Fibroblast of lung (primary cell): ENCODE results near the gene PTPN7. TPM values are rescaled to one million over a fixed set of nuclear protein-coding genes. Genes with fewer than 3 reads are reported as not detected.

ENCODE experiments used
- DNase-seq, 2 donors: peaks; one replicate each; pipeline versions ENCODE4 v3.0.0 to v3.0.0-alpha.2; 2010; ENCODE audit warnings: low read depth in 2 of 2
- H2AFZ ChIP-seq: 2 replicates; pipeline ENCODE4 v1.5.1; 2012; ENCODE audit warnings: low read length, control low read depth, inconsistent platforms
- H3K27ac ChIP-seq: 2 replicates; pipeline ENCODE4 v1.5.1; 2011; ENCODE audit warnings: low read length, control low read depth; ENCODE audit not compliant: insufficient read depth
- H3K27me3 ChIP-seq: 2 replicates; pipeline ENCODE4 v1.5.1; 2011; ENCODE audit warnings: mild to moderate bottlenecking, low read length; ENCODE audit not compliant: control insufficient read depth, insufficient read depth
- H3K36me3 ChIP-seq: 2 replicates; pipeline ENCODE4 v1.5.1; 2011; ENCODE audit warnings: low read length; ENCODE audit not compliant: control insufficient read depth, insufficient read depth
- H3K4me1 ChIP-seq: 2 replicates; pipeline ENCODE4 v1.5.1; 2011; ENCODE audit warnings: low read length; ENCODE audit not compliant: control insufficient read depth, insufficient read depth; ENCODE audit errors: extremely low read depth
- H3K4me2 ChIP-seq: 2 replicates; pipeline ENCODE4 v1.5.1; 2011; ENCODE audit warnings: low read length, control low read depth; ENCODE audit not compliant: insufficient read depth; ENCODE audit errors: extremely low read depth
- H3K4me3 ChIP-seq, 4 experiments: fragments of 200-600 bp in 1 of 4; sonication (generic) in 1 of 4; replicated peaks in 1 of 4; 2 replicates each; pipeline ENCODE4 v1.5.1; 2011 to 2016; ENCODE audit warnings: low read length in 4 of 4, low read depth in 3 of 4, mild to moderate bottlenecking in 3 of 4, control low read depth in 2 of 4, inconsistent platforms in 1 of 4, mixed read lengths in 1 of 4; ENCODE audit not compliant: insufficient read depth in 1 of 4; ENCODE audit errors: control extremely low read depth in 1 of 4
- H3K79me2 ChIP-seq: 2 replicates; pipeline ENCODE4 v1.5.1; 2012; ENCODE audit warnings: mild to moderate bottlenecking, low read length, inconsistent platforms; ENCODE audit not compliant: control insufficient read depth, insufficient read depth
- H3K9ac ChIP-seq: 2 replicates; pipeline ENCODE4 v1.5.1; 2011; ENCODE audit warnings: mild to moderate bottlenecking, low read length, control low read depth; ENCODE audit not compliant: insufficient read depth
- H3K9me3 ChIP-seq: 2 replicates; pipeline ENCODE4 v1.5.1; 2012; ENCODE audit warnings: low read depth, low read length; ENCODE audit not compliant: control insufficient read depth, insufficient read depth
- H4K20me1 ChIP-seq: 2 replicates; pipeline ENCODE4 v1.5.1; 2011; ENCODE audit warnings: low read length; ENCODE audit not compliant: control insufficient read depth, insufficient read depth; ENCODE audit errors: extremely low read depth
- EZH2 ChIP-seq: IDR thresholded peaks from 2 replicates; pipeline ENCODE4 v1.5.1; 2012; ENCODE audit warnings: low read length, control low read depth, mild to moderate bottlenecking; ENCODE audit errors: missing control alignments
- polyA plus RNA-seq, 2 donors: library from polyadenylated mRNA; depleted of rRNA in 1 of 2; stranded (reverse) in 1 of 2; unstranded in 1 of 2; fragments of >200 nt; gene quantifications; 2 replicates each; pipeline ENCODE4 v1.2.1, GENCODE V29; 2011 to 2012; ENCODE audit warnings: missing spikeins in 1 of 2
- total RNA-seq: library from RNA; depleted of rRNA; stranded (reverse); fragments of >200 nt; gene quantifications from 2 replicates; pipeline ENCODE4 v1.2.1, GENCODE V29; 2014
- TF ChIP-seq, protein P1 (sequence below), 2 donors: IDR thresholded peaks in 1 of 2; conservative IDR thresholded peaks in 1 of 2; 1 replicate in 1 of 2; 2 replicates in 1 of 2; pipeline ENCODE4 v1.5.1; 2011 to 2012; ENCODE audit warnings: low read length in 2 of 2, control low read depth in 1 of 2, inconsistent platforms in 1 of 2, low read depth in 1 of 2, mild to moderate bottlenecking in 1 of 2

Gene PTPN7
- total and polyA plus RNA-seq, 2 donors (not counting 1 experiment from before 2014, with no cell fraction given) = not detected

DNA sequence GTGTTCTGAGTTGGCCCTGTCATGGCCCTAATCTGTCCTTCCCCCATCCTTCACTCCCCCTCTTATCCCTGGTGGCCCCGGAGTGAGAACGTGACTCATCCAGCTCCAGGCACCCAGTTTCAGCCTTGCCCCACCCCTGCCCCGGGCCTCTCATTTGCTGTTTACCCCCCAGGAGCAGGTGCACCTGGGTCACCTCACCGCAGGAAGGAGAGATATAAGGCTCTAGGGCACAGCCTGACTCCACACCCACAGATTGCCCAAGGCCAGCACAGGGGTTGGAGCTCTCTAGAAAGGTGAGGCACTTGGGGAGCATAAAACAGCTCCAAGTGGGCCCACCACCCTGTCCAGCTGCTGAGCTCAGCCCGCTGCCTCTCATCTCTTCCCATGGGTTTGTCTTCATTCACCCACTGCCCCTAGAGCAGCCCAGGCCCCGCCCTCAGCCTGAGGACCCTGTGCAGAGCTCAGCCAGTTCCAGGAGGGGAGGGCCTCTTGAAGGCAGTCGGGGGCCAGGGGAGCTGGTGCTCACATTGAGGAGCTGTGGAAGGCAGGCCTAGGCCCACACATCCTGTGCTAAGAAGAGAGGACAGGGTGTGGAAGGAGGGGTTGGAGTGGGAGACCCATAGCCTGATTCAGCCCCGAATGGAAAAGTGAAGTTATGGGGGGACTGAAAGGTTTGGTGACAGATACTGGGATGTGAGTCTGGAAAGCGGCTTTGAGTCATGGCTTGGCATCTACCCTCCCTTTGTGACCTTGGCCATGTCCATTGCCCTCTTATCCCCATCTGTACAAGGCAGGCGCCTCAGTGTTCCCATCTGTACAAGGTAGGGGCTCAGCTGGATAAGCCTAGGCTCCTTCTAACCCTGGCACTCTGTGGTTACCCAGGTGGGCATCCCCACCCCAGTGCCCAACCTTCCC is 53.8 kb downstream of the PTPN7 start:
- no peaks in the 10 kb centered on the region for H3K36me3 ChIP-seq
- no peak for DNase-seq

DNA sequence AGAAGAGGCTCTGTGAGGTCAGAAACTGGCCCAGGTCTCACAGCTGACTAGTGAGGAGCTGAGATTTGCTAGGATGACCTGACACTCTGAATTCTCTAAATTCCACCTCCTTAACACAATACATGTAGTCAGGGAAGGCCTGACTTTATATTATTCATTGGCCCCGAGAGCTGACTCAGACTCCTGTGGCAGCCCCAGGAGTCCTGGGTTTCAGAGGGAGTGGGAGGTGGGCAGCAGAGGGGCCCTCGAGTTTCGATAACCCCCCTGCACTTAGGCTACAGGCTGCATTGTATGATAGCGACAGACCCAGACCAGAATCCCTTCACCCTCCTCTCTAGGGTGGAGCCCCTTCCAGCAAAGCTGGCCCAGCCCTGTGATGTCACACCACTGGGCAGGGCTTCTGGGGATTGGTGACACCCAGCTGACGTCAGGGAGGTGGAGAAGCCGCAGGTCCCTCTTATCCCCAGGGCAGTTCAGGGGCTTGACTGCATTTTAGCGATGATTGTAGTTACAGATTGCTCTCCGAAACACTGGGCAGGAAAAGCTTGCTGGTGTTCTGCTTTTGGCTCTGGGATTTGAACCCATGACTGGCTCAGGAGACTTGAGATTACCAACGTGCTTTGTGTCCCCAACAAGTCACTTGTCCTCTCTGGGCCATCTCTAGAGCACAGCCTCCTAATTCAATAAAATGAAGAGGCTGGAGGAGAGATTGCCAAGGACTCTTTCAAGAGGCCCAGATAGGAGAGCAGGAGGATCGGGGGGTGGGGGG is 54.6 kb downstream of the PTPN7 start:
- no peak overlapping the region for H3K4me2 ChIP-seq
- no peak overlapping the region for H3K9ac ChIP-seq
- no peaks in the 10 kb centered on the region for H3K36me3 ChIP-seq
- DNase-seq = peak; percentile 40 to 83
- peaks cover 2% of the 10 kb centered on the region for H3K27me3 ChIP-seq
- no peaks in the 10 kb centered on the region for H3K4me1 ChIP-seq
- H2AFZ ChIP-seq = no peak overlapping the region
- TF ChIP-seq, protein P1, sequence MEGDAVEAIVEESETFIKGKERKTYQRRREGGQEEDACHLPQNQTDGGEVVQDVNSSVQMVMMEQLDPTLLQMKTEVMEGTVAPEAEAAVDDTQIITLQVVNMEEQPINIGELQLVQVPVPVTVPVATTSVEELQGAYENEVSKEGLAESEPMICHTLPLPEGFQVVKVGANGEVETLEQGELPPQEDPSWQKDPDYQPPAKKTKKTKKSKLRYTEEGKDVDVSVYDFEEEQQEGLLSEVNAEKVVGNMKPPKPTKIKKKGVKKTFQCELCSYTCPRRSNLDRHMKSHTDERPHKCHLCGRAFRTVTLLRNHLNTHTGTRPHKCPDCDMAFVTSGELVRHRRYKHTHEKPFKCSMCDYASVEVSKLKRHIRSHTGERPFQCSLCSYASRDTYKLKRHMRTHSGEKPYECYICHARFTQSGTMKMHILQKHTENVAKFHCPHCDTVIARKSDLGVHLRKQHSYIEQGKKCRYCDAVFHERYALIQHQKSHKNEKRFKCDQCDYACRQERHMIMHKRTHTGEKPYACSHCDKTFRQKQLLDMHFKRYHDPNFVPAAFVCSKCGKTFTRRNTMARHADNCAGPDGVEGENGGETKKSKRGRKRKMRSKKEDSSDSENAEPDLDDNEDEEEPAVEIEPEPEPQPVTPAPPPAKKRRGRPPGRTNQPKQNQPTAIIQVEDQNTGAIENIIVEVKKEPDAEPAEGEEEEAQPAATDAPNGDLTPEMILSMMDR (conservative IDR thresholded peaks at IDR 0.05 in 1 of 2, IDR thresholded peaks at IDR 0.05 in 1 of 2; ENCODE audit: low read depth in 1 of 2, low read length in 2 of 2) = no peak
- TF ChIP-seq EZH2 = no peak
- no peaks in the 10 kb centered on the region for H4K20me1 ChIP-seq
- H3K9me3 ChIP-seq = no peaks in the 10 kb centered on the region
- no peak overlapping the region for H3K4me3 ChIP-seq
- H3K27ac ChIP-seq = no peak overlapping the region
- H3K79me2 ChIP-seq = no peaks in the 10 kb centered on the region

More for the DNA sequence above, 53.8 kb downstream of the PTPN7 start:
- TF ChIP-seq, protein P1 (conservative IDR thresholded peaks at IDR 0.05 in 1 of 2, IDR thresholded peaks at IDR 0.05 in 1 of 2; ENCODE audit: low read depth in 1 of 2, low read length in 2 of 2) = no peak
- no peak for TF ChIP-seq EZH2
- H3K4me3 ChIP-seq = no peak overlapping the region
- peaks cover 2% of the 10 kb centered on the region for H3K27me3 ChIP-seq
- no peak overlapping the region for H3K4me2 ChIP-seq
- no peak overlapping the region for H2AFZ ChIP-seq
- no peaks in the 10 kb centered on the region for H3K4me1 ChIP-seq
- H3K27ac ChIP-seq = no peak overlapping the region
- no peaks in the 10 kb centered on the region for H3K79me2 ChIP-seq
- H3K9me3 ChIP-seq = no peaks in the 10 kb centered on the region
- no peak overlapping the region for H3K9ac ChIP-seq
- no peaks in the 10 kb centered on the region for H4K20me1 ChIP-seq

DNA sequence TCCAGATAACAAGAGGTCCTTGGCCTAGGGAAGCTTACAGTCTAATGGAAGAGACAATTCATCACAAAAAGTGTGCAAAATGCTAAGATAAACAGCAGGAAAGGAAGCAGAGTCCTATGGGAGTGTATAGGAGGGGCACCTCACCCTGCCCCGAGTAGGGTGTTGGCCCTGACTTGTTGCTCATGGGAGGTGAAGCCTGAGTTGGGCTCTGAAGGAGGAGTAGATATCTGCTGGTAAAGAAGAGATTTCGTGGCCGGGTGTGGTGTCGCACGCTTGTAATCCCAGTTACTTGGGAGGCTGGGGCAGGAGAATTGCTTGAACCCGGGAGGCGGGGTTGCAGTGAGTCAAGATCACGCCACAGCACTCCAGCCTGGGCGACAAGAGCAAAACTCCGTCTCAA is 56.3 kb downstream of the PTPN7 start:
- H3K79me2 ChIP-seq = no peaks in the 10 kb centered on the region
- H3K27me3 ChIP-seq = no peaks in the 10 kb centered on the region
- H3K9ac ChIP-seq = no peak overlapping the region
- no peak overlapping the region for H3K4me2 ChIP-seq
- DNase-seq = no peak
- no peaks in the 10 kb centered on the region for H3K36me3 ChIP-seq
- no peaks in the 10 kb centered on the region for H3K9me3 ChIP-seq
- no peaks in the 10 kb centered on the region for H3K4me1 ChIP-seq
- H4K20me1 ChIP-seq = no peaks in the 10 kb centered on the region
- no peak overlapping the region for H3K27ac ChIP-seq
- H3K4me3 ChIP-seq = no peak overlapping the region
- TF ChIP-seq EZH2 = no peak
- TF ChIP-seq, protein P1 (conservative IDR thresholded peaks at IDR 0.05 in 1 of 2, IDR thresholded peaks at IDR 0.05 in 1 of 2; ENCODE audit: low read depth in 1 of 2, low read length in 2 of 2) = no peak
- H2AFZ ChIP-seq = no peak overlapping the region
